ENCODE measurements around the gene OSMR.

GRCh38 chr5:38808666-38809343, 37.0 kb upstream of the OSMR start:
- no peak for TF ChIP-seq CTCF (IDR thresholded peaks at IDR 0.05; ENCODE audit: poor library complexity, severe bottlenecking)
- no peak for TF ChIP-seq EZH2 (IDR thresholded peaks at IDR 0.05; ENCODE audit: borderline replicate concordance, insufficient read depth, low read length, poor library complexity, severe bottlenecking)
- no peak for TF ChIP-seq RAD21 (conservative IDR thresholded peaks at IDR 0.05)
- no peak for TF ChIP-seq POLR2AphosphoS5 (IDR thresholded peaks at IDR 0.05)
- TF ChIP-seq EP300 (conservative IDR thresholded peaks at IDR 0.05; ENCODE audit: poor library complexity, severe bottlenecking): no peak
